GM12872 (cell line): Measurements from ENCODE around the gene ZDHHC14.
A peak's percentile ranks its signal among the peaks of the same experiment; 100 is the strongest.

Source experiments
- CTCF ChIP-seq: IDR thresholded peaks from 3 replicates; pipeline ENCODE4 v1.5.1; 2011; ENCODE audit warnings: low read depth, mild to moderate bottlenecking, low read length, moderate library complexity; ENCODE audit not compliant: insufficient read depth

The ZDHHC14 gene

GRCh38 chr6:157640746-157641451 is 259.9 kb downstream of the ZDHHC14 start:
- no peak for TF ChIP-seq CTCF

GRCh38 chr6:157641837-157642236 is 260.8 kb downstream of the ZDHHC14 start:
- no peak for TF ChIP-seq CTCF

DNA sequence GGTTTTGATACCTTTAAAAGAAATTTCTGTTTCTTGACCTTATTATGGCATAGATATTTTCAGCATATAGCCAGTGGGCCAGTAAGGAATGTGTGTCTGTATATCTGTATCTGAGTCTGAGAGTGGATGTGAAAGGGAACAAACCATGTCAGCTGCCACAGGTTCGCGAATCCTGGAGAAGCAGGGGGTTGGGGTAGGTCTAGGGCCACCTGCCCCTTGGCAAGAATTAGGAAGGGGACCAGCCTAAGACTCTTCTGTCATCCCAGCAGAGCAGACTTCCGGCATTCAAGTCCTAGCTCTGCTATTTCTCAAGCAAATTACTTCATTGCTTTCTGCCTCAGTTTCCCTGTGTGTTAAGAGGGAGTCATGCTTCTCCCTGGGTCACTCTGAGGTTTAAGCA is 261.7 kb downstream of the ZDHHC14 start:
- TF ChIP-seq CTCF: no peak

GRCh38 chr6:157644043-157644810 is 263.2 kb downstream of the ZDHHC14 start:
- peak; percentile 32; the same call in 1 of the 3 replicates for TF ChIP-seq CTCF

DNA sequence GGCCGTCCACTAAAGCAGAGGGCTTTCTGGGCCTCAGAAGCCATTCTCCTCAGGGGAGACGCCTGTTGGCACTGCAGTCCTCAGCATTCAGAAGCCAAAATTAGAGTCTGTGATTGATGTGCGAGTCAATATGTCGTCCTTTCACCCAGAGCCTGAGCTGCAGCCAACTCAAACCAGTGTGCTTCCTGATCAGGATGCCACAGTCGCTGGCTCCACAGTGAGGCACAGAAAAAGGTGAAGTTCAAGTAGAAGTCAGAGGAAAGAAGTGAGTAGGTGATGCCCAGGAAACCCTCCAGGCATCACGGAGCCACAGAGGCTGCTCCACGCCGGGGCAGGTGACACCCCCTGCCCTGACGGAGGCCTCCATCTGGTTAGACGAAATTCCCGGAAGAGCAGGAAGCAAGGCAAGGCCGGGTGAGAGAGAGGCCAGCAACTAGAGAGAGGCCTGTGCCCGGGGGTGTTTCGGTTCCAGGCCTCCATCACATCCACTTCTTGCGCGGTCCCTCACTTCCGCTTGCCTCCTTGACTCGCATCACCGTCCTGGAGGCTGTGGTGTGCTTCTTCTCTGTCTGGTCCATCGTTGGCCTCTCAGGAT is 264.3 kb downstream of the ZDHHC14 start:
- TF ChIP-seq CTCF: no peak

- TF ChIP-seq CTCF: no peak
Observed at GRCh38 chr6:157646012-157646411, 265.0 kb downstream of the ZDHHC14 start.

- TF ChIP-seq CTCF: no peak
Observed at GRCh38 chr6:157647261-157647915, 266.4 kb downstream of the ZDHHC14 start.
